Activated T-helper 2 cell treated with anti-CD3 and anti-CD28 coated beads, Interferon-gamma antibody, Interleukin-2, Interleukin-4, amounts not matched to agents 10 μg/mL and 5 μg/mL and 100 μg/mL, durations not matched to agents 14 hours and 24 hours and 36 hours (primary cell): ENCODE measurements around the gene CAPN7. TPM values are rescaled to one million over a fixed set of nuclear protein-coding genes. Genes with fewer than 3 reads are reported as not detected.

Source experiments
- DNase-seq: peaks from one replicate; pipeline ENCODE4 v3.0.0; 2021; ENCODE audit warnings: low spot score
- H3K27ac Mint-ChIP-seq: one replicate; pipeline ENCODE4 v1.8.0; 2021; ENCODE audit warnings: mixed read lengths
- H3K27me3 Mint-ChIP-seq: one replicate; pipeline ENCODE4 v1.8.0; 2021; ENCODE audit warnings: low read depth, mixed read lengths
- H3K36me3 Mint-ChIP-seq: one replicate; pipeline ENCODE4 v1.8.0; 2021; ENCODE audit warnings: low read depth, mixed read lengths
- H3K4me1 Mint-ChIP-seq: one replicate; pipeline ENCODE4 v1.8.0; 2021; ENCODE audit warnings: low read depth, mixed read lengths
- H3K4me3 Mint-ChIP-seq: one replicate; pipeline ENCODE4 v1.8.0; 2021; ENCODE audit warnings: low read depth, mild to moderate bottlenecking, moderate library complexity, mixed read lengths
- H3K9me3 Mint-ChIP-seq: one replicate; pipeline ENCODE4 v1.8.0; 2021; ENCODE audit warnings: mixed read lengths
- intact Hi-C: fragments of 100-400 bp; cut with micrococcal nuclease; formaldehyde crosslinking; loops from one replicate; pipeline ENCODE4 v1.15.1; 2023
- total RNA-seq: library from RNA; stranded (reverse); gene quantifications from 2 replicates; pipeline ENCODE4 v1.2.3, GENCODE V29; 2022

The CAPN7 gene
- total RNA-seq, 1 donor from 2014 or later, result 31.8 TPM

DNA sequence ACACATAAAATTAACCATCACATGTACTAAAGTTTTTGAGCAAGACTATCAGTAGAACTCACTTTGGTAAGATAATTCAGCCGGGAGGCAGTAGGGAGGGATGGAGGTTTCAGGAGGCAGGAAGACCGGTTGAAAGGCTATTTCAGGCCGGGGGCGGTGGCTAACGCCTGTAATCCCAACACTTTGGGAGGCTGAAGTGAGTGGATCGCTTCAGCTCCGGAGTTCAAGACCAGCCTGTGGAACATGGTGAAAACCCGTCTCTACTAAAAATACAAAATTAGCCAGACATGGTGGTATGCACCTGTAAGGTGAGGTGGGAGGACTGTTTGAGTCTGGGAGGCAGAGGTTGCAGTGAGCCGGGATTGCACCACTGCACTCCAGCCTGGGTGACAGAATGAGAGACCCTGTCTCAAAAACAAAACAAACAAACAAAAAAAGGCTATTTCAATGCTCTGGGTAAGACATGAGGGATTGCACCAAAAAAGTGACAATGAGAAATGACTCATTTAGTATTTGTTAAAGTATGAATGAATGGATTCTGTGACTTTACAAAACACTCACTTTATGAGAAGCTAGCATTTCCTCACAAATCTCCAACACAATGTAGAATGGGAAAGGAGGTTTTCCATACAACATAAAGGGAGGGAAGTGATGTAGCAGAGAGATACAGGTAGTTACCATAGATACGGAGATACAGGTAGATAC, 82.4 kb downstream of the CAPN7 start:
- Mint-ChIP-seq H3K4me3 (no peak overlapping the region), H3K9me3 (no peaks in the 10 kb centered on the region), H3K27me3 (no peaks in the 10 kb centered on the region), H3K27ac (no peak overlapping the region), H3K36me3 (peaks cover 14% of the 10 kb centered on the region), H3K4me1 (peaks cover 43% of the 10 kb centered on the region)
- intact Hi-C loops, result no loop called here
- DNase-seq, result no peak

DNA sequence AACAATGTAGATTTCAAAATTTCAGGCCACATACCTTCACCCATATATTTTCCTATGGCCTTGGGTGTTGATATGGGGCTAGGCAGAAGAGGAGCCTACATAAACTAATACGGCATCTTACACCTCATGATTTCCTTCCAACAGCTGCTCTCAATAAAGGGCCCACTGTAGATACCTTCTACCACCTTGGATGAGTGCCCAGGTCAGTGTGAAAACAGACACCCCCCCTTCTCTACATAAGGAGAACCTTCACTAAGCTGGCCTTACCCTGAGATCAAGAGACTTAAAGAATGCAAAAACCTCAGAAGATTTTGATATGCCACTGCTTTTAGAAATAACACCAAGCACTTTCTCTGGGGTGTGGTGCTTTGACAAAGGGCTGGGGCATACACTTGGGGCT, 83.6 kb downstream of the CAPN7 start:
- Mint-ChIP-seq H3K27me3 (no peaks in the 10 kb centered on the region), H3K9me3 (no peaks in the 10 kb centered on the region), H3K27ac (no peak overlapping the region), H3K4me3 (no peak overlapping the region), H3K4me1 (peaks cover 43% of the 10 kb centered on the region), H3K36me3 (peaks cover 14% of the 10 kb centered on the region)
- intact Hi-C loops, result loop anchor here (5.0 kb wide), 1 partner anchor 43 kb away; the partner anchor contains the start of gene SH3BP5
- DNase-seq, result no peak

DNA sequence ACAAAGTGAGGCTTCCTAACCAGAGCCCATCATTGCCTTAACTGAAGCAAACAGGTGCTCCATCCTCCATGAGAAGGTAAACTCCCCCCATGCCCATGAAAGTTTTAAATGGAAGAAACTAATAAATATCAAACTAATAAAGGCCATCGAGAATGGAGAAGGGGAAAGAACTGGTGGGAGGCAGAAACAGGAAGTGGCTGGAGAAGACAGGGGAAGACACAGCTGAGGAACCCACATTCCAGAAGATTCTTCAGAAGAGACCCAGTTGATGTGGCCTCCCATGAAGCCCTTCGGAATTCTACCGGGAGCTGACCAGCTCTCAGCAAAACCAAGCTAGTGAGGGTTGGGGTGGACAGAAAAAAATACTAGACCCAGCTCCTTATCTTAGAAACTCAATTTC, 84.7 kb downstream of the CAPN7 start:
- Mint-ChIP-seq H3K27ac (peak overlapping the region; percentile 20), H3K27me3 (no peaks in the 10 kb centered on the region), H3K4me3 (no peak overlapping the region), H3K36me3 (peaks cover 18% of the 10 kb centered on the region), H3K9me3 (no peaks in the 10 kb centered on the region), H3K4me1 (peaks cover 47% of the 10 kb centered on the region)
- intact Hi-C loops, result loop anchor here (5.0 kb wide), 1 partner anchor 42 kb away; the partner anchor contains the start of gene SH3BP5
- DNase-seq, result no peak

GRCh38 chr3:15291589-15292541, 85.8 kb downstream of the CAPN7 start:
- no peaks in the 10 kb centered on the region for H3K9me3 Mint-ChIP-seq
- peak; percentile 69 for DNase-seq
- H3K27ac Mint-ChIP-seq, result peak overlapping the region; percentile 74
- intact Hi-C loops, result loop anchor here (1.0 to 5.0 kb wide), 4 partner anchors 18 to 69 kb away; partner anchors contain the start of gene SH3BP5
- H3K27me3 Mint-ChIP-seq, result no peaks in the 10 kb centered on the region
- peaks cover 18% of the 10 kb centered on the region for H3K36me3 Mint-ChIP-seq
- H3K4me1 Mint-ChIP-seq, result peaks cover 50% of the 10 kb centered on the region
- H3K4me3 Mint-ChIP-seq, result peak overlapping the region; percentile 31

DNA sequence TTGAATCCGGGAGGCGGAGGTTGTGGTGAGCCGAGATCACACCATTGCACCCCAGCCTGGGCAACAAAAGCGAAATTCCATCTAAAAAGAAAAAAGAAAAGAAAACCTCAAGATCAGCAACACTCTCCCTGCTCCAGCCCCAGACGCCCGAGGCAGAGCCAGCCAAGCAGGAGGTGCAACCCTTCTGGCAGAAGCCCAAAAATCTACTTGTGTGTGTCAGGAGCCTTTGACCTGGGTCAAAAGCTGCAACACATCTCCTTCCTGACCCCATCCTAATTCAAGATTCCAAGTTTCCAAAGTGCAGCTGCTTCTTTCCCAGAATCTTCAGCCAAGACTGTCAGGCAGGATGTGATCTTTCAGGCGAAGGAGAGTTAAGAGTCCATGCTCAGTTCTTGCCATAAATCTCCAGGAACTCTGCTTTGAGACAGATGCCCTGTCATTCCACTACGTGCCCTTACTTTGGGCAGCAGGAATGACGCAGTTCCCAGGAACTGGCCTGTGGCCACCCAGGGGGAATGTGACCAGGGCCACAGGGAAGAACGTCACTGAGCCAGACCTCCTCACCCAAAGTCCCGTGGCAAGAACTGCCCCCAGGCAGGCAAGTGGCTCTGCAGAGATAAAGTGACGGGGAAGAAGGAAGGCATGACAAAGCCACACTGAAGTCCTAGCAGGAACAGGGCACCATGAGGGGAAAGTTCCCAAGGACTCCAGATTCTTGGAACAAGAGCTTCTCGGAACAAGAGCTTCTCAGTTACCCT, 86.9 kb downstream of the CAPN7 start:
- H3K27me3 Mint-ChIP-seq, result no peaks in the 10 kb centered on the region
- intact Hi-C loops, result loop anchor here (1.0 to 5.0 kb wide), 4 partner anchors 17 to 68 kb away; partner anchors contain the start of gene SH3BP5
- H3K36me3 Mint-ChIP-seq, result peaks cover 22% of the 10 kb centered on the region
- H3K4me1 Mint-ChIP-seq, result peaks cover 52% of the 10 kb centered on the region
- no peak overlapping the region for H3K27ac Mint-ChIP-seq
- DNase-seq, result no peak
- H3K4me3 Mint-ChIP-seq, result no peak overlapping the region
- no peaks in the 10 kb centered on the region for H3K9me3 Mint-ChIP-seq

DNA sequence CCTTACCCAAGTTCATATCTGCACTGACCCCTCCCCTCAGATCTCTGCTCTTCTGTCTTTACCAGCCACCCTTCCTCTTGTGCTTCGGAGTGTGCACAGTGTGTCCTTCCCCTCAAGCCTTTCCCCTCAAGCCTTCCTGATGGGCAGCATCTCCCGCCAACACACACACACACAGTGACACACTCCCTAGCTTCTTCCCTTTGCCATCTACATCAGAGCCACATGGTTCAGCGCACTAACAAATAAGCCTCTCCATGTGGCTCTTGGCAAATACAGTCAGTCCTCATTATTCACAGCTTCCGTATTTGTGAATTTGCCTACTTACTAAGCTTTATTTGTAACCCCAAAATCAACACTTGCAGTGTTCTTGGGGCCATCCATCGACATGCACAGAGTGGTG, 88.9 kb downstream of the CAPN7 start:
- Mint-ChIP-seq H3K4me1 (peaks cover 45% of the 10 kb centered on the region), H3K36me3 (peaks cover 13% of the 10 kb centered on the region), H3K9me3 (no peaks in the 10 kb centered on the region), H3K27ac (no peak overlapping the region), H3K27me3 (no peaks in the 10 kb centered on the region), H3K4me3 (no peak overlapping the region)
- intact Hi-C loops, result loop anchor here (5.0 kb wide), 1 partner anchor 37 kb away; the partner anchor contains the start of gene SH3BP5
- no peak for DNase-seq

GRCh38 chr3:15295506-15295905, 89.5 kb downstream of the CAPN7 start:
- Mint-ChIP-seq H3K27ac (no peak overlapping the region), H3K9me3 (no peaks in the 10 kb centered on the region), H3K27me3 (no peaks in the 10 kb centered on the region), H3K4me3 (no peak overlapping the region), H3K4me1 (peaks cover 48% of the 10 kb centered on the region), H3K36me3 (peaks cover 18% of the 10 kb centered on the region)
- DNase-seq, result no peak
- intact Hi-C loops, result no loop called here

- no peaks in the 10 kb centered on the region for H3K9me3 Mint-ChIP-seq
- H3K27ac Mint-ChIP-seq, result no peak overlapping the region
- intact Hi-C loops, result no loop called here
- no peak overlapping the region for H3K4me3 Mint-ChIP-seq
- H3K4me1 Mint-ChIP-seq, result peaks cover 40% of the 10 kb centered on the region
- H3K27me3 Mint-ChIP-seq, result no peaks in the 10 kb centered on the region
- peaks cover 39% of the 10 kb centered on the region for H3K36me3 Mint-ChIP-seq
- DNase-seq, result no peak
Measured at GRCh38 chr3:15297608-15298350, 91.7 kb downstream of the CAPN7 start.

- intact Hi-C loops, result no loop called here
- no peaks in the 10 kb centered on the region for H3K9me3 Mint-ChIP-seq
- H3K36me3 Mint-ChIP-seq, result peaks cover 46% of the 10 kb centered on the region
- H3K27me3 Mint-ChIP-seq, result no peaks in the 10 kb centered on the region
- no peak for DNase-seq
- H3K4me1 Mint-ChIP-seq, result peaks cover 39% of the 10 kb centered on the region
- no peak overlapping the region for H3K4me3 Mint-ChIP-seq
- H3K27ac Mint-ChIP-seq, result peak overlapping the region; percentile 6
Measured at GRCh38 chr3:15298504-15298903, 92.5 kb downstream of the CAPN7 start.

DNA sequence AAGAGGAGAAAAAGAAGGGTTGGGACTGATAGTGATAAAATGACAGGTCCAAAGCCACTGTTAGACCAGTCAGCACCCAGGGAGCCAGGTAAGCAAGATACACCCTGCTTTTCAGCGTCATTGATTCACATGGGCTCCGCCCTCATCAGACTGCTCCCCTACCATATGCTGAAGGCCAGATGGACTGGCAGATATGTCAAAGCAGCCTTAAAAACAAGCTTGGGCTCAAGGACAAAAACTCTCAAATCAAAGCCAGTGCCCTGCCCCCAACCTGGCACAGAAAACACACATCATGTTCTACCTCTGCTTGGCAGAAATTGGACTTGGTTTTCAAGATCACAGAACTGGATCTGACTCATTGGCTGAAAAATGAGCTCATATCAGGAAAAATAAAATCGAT, 93.0 kb downstream of the CAPN7 start:
- Mint-ChIP-seq H3K4me1 (peaks cover 39% of the 10 kb centered on the region), H3K4me3 (no peak overlapping the region), H3K27ac (no peak overlapping the region), H3K36me3 (peaks cover 51% of the 10 kb centered on the region), H3K27me3 (no peaks in the 10 kb centered on the region), H3K9me3 (no peaks in the 10 kb centered on the region)
- intact Hi-C loops, result no loop called here
- no peak for DNase-seq

- H3K9me3 Mint-ChIP-seq, result no peaks in the 10 kb centered on the region
- peaks cover 53% of the 10 kb centered on the region for H3K36me3 Mint-ChIP-seq
- intact Hi-C loops, result no loop called here
- no peak for DNase-seq
- H3K4me3 Mint-ChIP-seq, result no peak overlapping the region
- H3K27me3 Mint-ChIP-seq, result no peaks in the 10 kb centered on the region
- peaks cover 42% of the 10 kb centered on the region for H3K4me1 Mint-ChIP-seq
- no peak overlapping the region for H3K27ac Mint-ChIP-seq
Measured at GRCh38 chr3:15300323-15301078, 94.5 kb downstream of the CAPN7 start.
